Activated T-helper 17 cell treated with anti-CD3 and anti-CD28 coated beads, Interleukin-2, amount 50 U/mL, for 72 hours (primary cell): ENCODE results near the gene SORBS1. TPM values are rescaled to one million over a fixed set of nuclear protein-coding genes. Genes with fewer than 3 reads are reported as not detected.

Experiments
- ATAC-seq: fragments of 150-1000 bp; cut with Tn5 transposase; replicated peaks from 2 replicates; pipeline ENCODE4 v1.10.0; 2021; ENCODE audit warnings: mild to moderate bottlenecking, moderate library complexity
- H3K27ac Mint-ChIP-seq: one replicate; pipeline ENCODE4 v1.8.0; 2022; ENCODE audit warnings: mixed read lengths
- H3K27me3 Mint-ChIP-seq: one replicate; pipeline ENCODE4 v1.8.0; 2022; ENCODE audit warnings: mixed read lengths
- H3K36me3 Mint-ChIP-seq: one replicate; pipeline ENCODE4 v1.8.0; 2022; ENCODE audit warnings: low read depth, mild to moderate bottlenecking, mixed read lengths
- H3K4me1 Mint-ChIP-seq: one replicate; pipeline ENCODE4 v1.8.0; 2022; ENCODE audit warnings: mixed read lengths
- H3K4me3 Mint-ChIP-seq: one replicate; pipeline ENCODE4 v1.8.0; 2022; ENCODE audit warnings: mild to moderate bottlenecking, mixed read lengths
- H3K9me3 Mint-ChIP-seq: one replicate; pipeline ENCODE4 v1.8.0; 2022; ENCODE audit warnings: mixed read lengths
- total RNA-seq, 2 donors: library from RNA; stranded (reverse); gene quantifications; one replicate each; pipeline ENCODE4 v1.2.3, GENCODE V29; 2022

The SORBS1 gene
- total RNA-seq, 2 donors from 2014 or later = 1.1 to 3.4 TPM

DNA sequence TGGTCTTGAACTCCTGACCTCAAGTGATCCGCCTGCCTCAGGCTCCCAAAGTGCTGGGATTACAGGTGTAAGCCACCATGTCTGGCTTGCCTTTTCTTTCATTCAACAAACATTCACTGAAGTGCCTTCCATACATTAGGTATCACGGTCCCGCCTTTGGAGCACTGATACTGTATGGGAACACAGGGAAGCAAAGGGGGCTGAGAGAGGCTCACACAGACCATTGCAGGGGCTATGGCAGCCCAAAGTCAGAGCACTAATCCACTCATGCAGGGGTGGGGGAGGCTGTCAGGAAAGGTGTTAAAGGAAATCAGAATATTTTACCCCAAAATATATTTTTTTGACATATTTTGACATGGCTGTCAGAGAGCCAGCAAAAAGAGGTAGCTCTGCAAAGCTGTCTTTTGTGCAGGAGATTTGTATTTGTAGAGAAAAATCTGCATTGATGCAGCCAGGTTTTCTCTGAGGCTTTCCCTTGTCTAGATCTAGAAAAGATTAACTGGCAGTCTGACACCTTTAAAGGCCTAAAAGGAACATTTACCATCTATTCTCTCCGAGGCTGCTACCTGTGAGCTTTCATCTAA lies 228.4 kb downstream of the SORBS1 start:
- no peaks in the 10 kb centered on the region for H3K27me3 Mint-ChIP-seq
- no peak for ATAC-seq
- no peaks in the 10 kb centered on the region for H3K4me1 Mint-ChIP-seq
- no peaks in the 10 kb centered on the region for H3K9me3 Mint-ChIP-seq
- no peak overlapping the region for H3K4me3 Mint-ChIP-seq
- no peak overlapping the region for H3K27ac Mint-ChIP-seq
- no peaks in the 10 kb centered on the region for H3K36me3 Mint-ChIP-seq

DNA sequence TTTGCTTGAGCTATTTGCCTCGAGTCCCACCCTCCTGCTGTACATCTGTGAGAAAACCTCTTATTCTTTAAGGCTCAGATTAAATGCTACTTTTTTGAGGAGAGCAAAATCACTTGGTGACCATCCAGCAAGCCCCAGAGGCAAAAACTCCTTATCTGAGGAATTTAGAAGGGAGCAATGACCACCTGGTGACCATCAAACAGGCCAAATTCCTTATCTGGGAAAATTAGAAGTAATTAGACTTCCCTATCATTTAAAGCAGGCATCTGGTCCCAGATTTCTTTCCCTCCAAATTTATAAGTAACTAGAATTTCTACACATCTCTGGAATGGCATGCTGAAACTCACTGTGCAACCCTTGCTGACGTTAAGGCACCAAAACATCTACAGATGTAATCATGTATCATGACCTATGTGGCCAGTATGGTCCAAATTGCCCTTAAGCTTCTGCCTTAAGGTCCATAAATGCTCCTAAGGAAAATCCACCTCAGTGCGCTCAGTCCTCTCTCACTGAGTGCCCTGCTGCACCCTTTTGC lies 229.5 kb downstream of the SORBS1 start:
- no peaks in the 10 kb centered on the region for H3K27me3 Mint-ChIP-seq
- no peaks in the 10 kb centered on the region for H3K36me3 Mint-ChIP-seq
- no peak overlapping the region for H3K27ac Mint-ChIP-seq
- H3K4me3 Mint-ChIP-seq = no peak overlapping the region
- no peaks in the 10 kb centered on the region for H3K9me3 Mint-ChIP-seq
- no peak for ATAC-seq
- H3K4me1 Mint-ChIP-seq = no peaks in the 10 kb centered on the region

DNA sequence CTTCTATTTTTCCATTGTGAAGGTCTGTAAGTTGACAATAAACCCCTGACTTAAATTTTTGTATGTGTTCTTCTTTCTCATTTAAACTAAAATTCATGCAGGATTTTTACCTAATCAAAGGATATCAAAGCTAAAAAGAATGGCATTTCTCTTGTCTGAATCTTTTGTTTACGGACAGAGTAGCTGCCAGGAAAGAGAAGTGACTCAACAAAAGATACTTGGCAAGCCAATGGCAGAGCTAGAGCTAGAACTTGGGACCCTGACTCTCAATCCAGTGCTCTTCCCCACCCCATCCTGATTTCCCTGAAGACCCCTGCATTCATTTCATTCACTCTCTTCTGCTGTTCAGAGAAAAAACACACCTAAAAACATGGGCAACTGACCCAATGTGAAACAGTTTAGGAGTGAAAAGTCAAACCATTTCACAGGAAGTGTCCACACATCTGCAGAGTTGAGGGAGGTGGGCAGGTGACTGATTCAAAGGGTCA lies 230.2 kb downstream of the SORBS1 start:
- Mint-ChIP-seq H3K27ac (no peak overlapping the region), H3K4me3 (no peak overlapping the region), H3K27me3 (no peaks in the 10 kb centered on the region), H3K9me3 (no peaks in the 10 kb centered on the region), H3K36me3 (no peaks in the 10 kb centered on the region), H3K4me1 (no peaks in the 10 kb centered on the region)
- ATAC-seq = no peak

DNA sequence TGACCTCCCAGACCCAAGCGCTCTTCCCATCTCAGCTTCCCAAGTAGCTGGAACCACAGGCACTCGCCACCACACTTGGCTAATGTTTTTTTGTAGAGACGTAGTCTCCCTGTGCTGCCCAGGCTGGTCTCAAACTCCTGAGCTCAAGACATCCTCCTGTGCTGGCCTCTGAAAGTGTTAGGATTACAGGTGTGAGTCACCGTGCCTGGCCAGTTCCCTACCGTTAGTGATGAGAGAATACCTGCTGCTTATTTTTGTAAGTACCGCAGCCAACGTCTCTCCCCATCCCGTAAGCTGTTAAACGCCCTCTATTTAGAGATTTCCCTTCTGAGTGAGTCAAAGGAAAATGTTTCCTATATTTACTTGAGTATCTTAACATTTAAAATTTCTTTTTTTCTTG lies 231.9 kb downstream of the SORBS1 start:
- H3K4me1 Mint-ChIP-seq = no peaks in the 10 kb centered on the region
- H3K27me3 Mint-ChIP-seq = no peaks in the 10 kb centered on the region
- no peaks in the 10 kb centered on the region for H3K9me3 Mint-ChIP-seq
- no peaks in the 10 kb centered on the region for H3K36me3 Mint-ChIP-seq
- no peak for ATAC-seq
- H3K27ac Mint-ChIP-seq = no peak overlapping the region
- no peak overlapping the region for H3K4me3 Mint-ChIP-seq

GRCh38 chr10:95328013-95328412 lies 233.2 kb downstream of the SORBS1 start:
- Mint-ChIP-seq H3K36me3 (no peaks in the 10 kb centered on the region), H3K27me3 (no peaks in the 10 kb centered on the region), H3K27ac (no peak overlapping the region), H3K4me1 (no peaks in the 10 kb centered on the region), H3K9me3 (no peaks in the 10 kb centered on the region), H3K4me3 (no peak overlapping the region)
- no peak for ATAC-seq

GRCh38 chr10:95327367-95327766 lies 233.8 kb downstream of the SORBS1 start:
- H3K27me3 Mint-ChIP-seq = no peaks in the 10 kb centered on the region
- no peak for ATAC-seq
- H3K9me3 Mint-ChIP-seq = no peaks in the 10 kb centered on the region
- no peaks in the 10 kb centered on the region for H3K4me1 Mint-ChIP-seq
- H3K27ac Mint-ChIP-seq = no peak overlapping the region
- no peaks in the 10 kb centered on the region for H3K36me3 Mint-ChIP-seq
- no peak overlapping the region for H3K4me3 Mint-ChIP-seq

- Mint-ChIP-seq H3K4me3 (no peak overlapping the region), H3K27ac (no peak overlapping the region), H3K36me3 (no peaks in the 10 kb centered on the region), H3K4me1 (no peaks in the 10 kb centered on the region), H3K27me3 (no peaks in the 10 kb centered on the region), H3K9me3 (no peaks in the 10 kb centered on the region)
- no peak for ATAC-seq
Measured at GRCh38 chr10:95326396-95326795, 234.8 kb downstream of the SORBS1 start.

- H3K9me3 Mint-ChIP-seq = no peaks in the 10 kb centered on the region
- no peak overlapping the region for H3K27ac Mint-ChIP-seq
- H3K27me3 Mint-ChIP-seq = no peaks in the 10 kb centered on the region
- H3K4me1 Mint-ChIP-seq = no peaks in the 10 kb centered on the region
- ATAC-seq = no peak
- no peak overlapping the region for H3K4me3 Mint-ChIP-seq
- no peaks in the 10 kb centered on the region for H3K36me3 Mint-ChIP-seq
Measured at GRCh38 chr10:95325863-95326262, 235.3 kb downstream of the SORBS1 start.

DNA sequence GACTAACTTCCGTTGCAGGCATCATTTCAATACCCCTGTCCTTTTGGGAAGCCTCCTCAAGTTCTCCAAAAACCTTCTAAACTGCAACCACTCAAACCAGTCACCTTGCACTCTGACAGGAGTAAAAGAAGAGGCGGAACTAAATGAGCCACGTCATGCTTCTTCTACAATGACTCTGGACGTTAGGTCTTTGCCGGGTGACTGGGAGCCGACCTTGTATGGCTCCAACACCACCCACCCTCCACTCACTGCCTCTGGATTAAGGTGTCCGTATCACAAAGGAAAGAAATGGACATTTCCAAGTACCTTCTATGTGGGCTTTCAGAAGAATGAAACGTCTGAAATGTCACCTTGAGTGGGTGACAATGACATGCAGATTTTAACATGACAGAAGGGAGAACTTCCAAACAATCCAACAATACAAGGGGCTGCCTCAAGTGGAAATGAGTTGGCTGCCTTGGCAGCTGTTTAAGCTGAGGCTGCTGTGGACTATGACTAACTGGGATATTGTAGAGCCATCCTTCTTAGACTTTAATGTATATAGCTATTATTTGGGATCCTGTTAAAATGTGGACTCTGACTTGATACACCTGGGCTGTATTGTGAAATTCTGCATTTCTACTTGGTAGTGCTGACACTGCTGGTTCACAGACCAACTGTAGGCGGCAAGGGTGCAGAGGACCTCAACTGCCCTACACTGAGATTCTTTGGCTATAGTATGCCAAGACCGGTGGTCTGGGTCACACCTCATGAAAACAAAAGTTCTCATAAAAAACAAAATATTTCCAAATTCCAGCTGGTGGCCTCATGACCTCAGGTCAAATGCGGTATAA lies 236.5 kb downstream of the SORBS1 start:
- H3K9me3 Mint-ChIP-seq = no peaks in the 10 kb centered on the region
- no peaks in the 10 kb centered on the region for H3K36me3 Mint-ChIP-seq
- no peaks in the 10 kb centered on the region for H3K27me3 Mint-ChIP-seq
- H3K27ac Mint-ChIP-seq = no peak overlapping the region
- no peaks in the 10 kb centered on the region for H3K4me1 Mint-ChIP-seq
- H3K4me3 Mint-ChIP-seq = no peak overlapping the region
- ATAC-seq = no peak

GRCh38 chr10:95321554-95322301 lies 239.4 kb downstream of the SORBS1 start:
- H3K36me3 Mint-ChIP-seq = no peaks in the 10 kb centered on the region
- no peak overlapping the region for H3K27ac Mint-ChIP-seq
- no peak for ATAC-seq
- no peaks in the 10 kb centered on the region for H3K4me1 Mint-ChIP-seq
- H3K4me3 Mint-ChIP-seq = no peak overlapping the region
- no peaks in the 10 kb centered on the region for H3K27me3 Mint-ChIP-seq
- H3K9me3 Mint-ChIP-seq = no peaks in the 10 kb centered on the region

- Mint-ChIP-seq H3K9me3 (no peaks in the 10 kb centered on the region), H3K36me3 (no peaks in the 10 kb centered on the region), H3K4me3 (no peak overlapping the region), H3K4me1 (no peaks in the 10 kb centered on the region), H3K27me3 (no peaks in the 10 kb centered on the region), H3K27ac (no peak overlapping the region)
- ATAC-seq = no peak
Measured at GRCh38 chr10:95319239-95319638, 241.9 kb downstream of the SORBS1 start.

- no peak for ATAC-seq
- Mint-ChIP-seq H3K27ac (no peak overlapping the region), H3K4me1 (no peaks in the 10 kb centered on the region), H3K36me3 (no peaks in the 10 kb centered on the region), H3K4me3 (no peak overlapping the region), H3K9me3 (no peaks in the 10 kb centered on the region), H3K27me3 (peaks cover 1% of the 10 kb centered on the region)
Measured at GRCh38 chr10:95315509-95315908, 245.7 kb downstream of the SORBS1 start.

DNA sequence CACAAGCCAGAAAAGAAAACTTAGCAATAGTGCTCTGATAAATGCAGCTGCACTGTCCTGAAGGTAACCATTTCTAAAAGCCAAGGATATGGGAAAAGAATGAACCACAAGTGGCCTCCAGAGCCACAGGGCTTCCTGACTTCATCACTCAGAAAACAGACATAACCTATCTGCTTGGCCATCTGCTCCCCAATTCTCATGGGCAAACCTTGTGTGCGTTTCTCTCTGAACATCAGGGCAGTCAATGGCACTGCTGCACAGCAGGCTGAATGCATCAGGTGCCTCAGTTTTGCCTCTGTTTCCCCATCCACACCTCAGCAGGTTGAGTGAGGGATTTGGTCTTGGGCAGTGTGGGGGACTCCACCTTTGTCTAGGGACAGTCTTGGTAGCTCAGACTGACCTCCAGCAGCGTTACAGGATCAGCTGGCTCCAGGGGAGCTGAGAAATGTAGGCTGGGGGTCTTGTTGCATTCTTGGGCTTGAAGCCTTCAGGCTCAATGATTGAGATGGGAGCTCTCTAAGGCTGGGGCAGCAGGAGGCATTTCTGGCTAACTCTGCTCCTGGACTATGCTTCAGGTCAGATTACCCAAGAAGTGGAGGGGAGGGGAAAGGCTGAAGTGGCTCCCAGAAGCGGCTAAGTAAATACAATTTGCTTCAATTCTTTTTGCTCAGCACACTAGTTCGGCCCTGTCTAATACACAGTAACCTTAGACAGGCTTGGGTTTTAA lies 246.8 kb downstream of the SORBS1 start:
- Mint-ChIP-seq H3K27me3 (peaks cover 5% of the 10 kb centered on the region), H3K27ac (no peak overlapping the region), H3K36me3 (no peaks in the 10 kb centered on the region), H3K4me3 (no peak overlapping the region), H3K4me1 (no peaks in the 10 kb centered on the region), H3K9me3 (no peaks in the 10 kb centered on the region)
- ATAC-seq = no peak

DNA sequence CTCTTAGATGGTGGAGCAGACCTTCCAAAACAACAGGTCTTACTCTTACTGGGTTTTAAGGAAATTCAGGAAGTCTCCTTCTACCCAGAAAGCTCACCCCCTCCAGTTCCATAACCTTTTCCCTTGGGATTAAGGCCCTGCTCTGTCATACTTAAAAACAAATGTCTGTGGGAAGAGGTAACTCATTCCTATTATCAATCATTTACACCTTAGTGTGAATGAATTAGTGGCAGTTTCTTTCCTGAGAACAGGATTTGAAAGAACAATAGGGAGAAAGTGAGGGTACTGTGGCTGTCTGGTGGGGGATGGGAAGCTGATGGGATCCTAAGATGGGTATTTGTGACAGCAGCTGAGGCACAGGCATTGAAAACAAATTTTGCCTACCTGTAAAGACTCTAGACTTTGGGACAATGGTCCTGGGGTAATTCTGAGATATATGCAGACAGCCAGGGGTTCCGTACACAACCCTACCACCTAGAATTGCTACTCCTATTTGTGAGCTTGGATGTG lies 248.1 kb downstream of the SORBS1 start:
- no peaks in the 10 kb centered on the region for H3K4me1 Mint-ChIP-seq
- ATAC-seq = no peak
- H3K9me3 Mint-ChIP-seq = no peaks in the 10 kb centered on the region
- H3K27ac Mint-ChIP-seq = no peak overlapping the region
- H3K27me3 Mint-ChIP-seq = peaks cover 5% of the 10 kb centered on the region
- H3K4me3 Mint-ChIP-seq = no peak overlapping the region
- H3K36me3 Mint-ChIP-seq = no peaks in the 10 kb centered on the region
